HG03354 (cell line): ENCODE data around the gene DLG4.

Experiments used
- ATAC-seq: cut with Tn5 transposase; IDR thresholded peaks from one replicate; pipeline ENCODE4 v1.9.1; 2021; ENCODE audit warnings: mild to moderate bottlenecking; ENCODE audit not compliant: unreplicated experiment, poor library complexity, severe bottlenecking

The DLG4 gene

DNA sequence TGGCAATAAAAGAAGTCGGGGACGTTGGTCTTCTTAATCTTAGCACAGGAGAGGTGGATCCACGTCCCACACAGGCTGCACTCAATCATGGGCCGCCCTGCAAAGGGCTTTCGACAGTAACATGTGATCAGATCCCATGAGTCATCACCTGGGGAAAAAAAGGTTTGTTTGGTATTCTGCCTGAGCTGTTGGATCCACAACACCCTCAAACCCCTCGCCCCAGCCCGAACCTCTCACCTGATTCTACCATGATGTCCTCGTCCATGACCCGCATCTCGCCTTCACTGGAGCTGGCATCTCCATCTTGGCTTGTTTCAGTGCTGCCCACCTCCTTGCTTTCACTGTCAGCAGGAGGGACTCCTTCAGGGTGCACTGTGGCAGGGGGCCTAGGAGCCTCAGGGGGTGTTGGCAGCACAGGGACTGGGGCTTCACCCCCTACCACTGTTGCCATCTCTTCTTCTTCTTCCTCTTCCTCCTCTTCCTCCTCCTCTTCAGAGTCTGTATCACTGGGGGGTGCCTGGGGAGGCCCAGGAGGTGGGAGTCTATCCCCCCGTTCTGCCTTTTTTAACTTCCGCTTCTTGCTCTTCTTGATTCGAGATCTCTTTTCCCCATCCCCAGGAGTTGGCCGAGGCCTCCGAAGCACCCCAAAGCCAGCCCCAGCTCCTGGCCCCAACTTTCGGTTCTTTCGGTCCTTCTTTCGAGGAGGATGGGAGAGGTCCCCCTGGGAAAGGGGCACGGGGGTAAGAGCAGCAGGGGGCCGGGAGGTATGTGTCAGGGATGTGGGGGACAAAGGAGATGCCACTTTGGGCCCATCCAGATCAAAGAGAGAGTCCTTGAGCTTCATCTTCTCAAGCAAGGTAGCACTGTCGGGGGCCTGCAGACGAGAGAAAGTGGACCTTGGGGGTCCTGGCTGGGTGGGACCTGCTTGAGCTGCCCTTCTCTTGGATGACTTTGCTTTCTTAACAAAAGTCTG, 16.3 kb upstream of the DLG4 start:
- ATAC-seq, result no peak

DNA sequence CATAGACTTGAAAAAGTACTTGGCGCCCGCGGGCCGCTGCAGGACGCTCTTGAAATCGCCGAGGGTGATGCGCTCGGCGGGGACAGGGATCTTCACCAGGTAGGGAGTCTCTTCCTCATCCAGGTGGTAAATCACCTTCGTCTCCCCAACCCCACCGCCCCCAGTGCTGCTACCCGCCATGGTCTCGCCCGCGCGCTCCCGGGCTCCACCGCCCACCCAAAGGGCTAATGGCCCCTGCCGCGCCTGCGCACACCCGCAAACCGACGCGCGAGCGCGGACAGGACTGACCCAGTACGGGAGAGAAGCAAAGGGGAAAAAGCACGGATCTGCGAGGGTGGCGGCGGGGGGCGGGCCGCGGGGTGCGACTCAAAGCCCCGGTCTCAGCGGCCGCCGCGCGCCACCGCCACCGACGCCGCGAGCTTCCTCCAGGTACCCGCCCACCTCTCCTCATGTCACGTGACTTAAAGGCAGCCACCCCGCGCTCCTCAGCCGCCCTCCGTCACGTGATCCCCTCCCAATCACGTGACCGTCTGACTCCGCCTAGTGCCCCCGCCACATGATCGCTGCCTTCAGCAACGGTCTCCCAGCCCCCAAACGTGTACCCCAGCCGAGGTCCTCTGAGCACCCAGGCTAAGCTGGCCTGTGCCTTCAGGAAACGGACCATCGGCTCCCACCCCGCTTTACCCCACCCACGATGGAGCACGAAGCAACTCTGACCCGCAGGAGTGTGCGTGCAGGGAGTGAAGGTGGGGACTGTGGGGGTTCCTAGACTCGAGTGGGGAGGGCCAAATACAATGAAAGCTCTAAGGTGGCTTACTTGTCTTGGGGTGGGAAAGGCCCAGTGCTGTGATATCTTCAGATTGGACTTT, 14.7 kb upstream of the DLG4 start, which contains the start of gene DVL2:
TSS of gene DVL2 (minus strand) at position 435 of the 869 bp plus-strand sequence. CDS start at position 180, 255 bp downstream.
- ATAC-seq, result peak; percentile 59

DNA sequence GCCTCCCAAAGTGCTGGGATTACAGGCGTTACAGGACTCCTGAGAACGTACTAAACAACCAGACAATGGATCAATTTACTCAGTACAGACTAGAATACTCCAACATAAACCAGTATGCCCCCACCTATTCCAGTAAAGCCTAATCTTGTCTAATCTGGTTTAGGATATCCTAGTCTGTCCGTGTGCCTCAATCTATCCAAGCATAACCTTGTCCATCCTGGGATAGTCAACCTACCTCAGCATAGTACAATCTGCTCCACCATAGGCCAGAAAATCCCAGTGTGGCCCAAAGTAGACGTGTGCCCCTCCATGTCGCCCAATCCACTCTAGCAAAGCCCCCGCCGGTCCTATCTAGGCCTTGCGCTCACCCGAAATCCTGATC, 14.1 kb upstream of the DLG4 start:
- no peak for ATAC-seq

GRCh38 chr17:7232114-7232513, 12.5 kb upstream of the DLG4 start:
- no peak for ATAC-seq

DNA sequence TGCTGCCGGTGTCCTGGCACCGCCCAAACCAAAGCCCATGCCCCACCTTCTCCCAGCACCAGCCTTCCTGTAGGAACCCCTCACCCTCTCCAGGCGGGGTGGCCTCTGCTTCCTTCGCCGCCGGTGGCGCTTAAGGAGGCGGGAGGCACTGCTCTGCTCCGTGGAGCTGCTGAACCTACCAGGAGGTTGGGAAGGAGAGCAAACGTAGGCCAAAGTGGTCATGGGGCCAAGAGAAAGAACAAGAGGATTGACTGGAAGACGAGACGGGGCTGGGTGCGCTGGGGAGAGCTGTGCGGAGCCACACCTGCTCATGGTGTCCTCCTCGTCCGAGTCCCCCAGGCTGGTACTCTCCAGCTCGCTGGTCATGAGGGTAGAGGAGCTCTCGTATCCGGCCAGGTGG, 9.9 kb upstream of the DLG4 start:
- ATAC-seq, result no peak

- no peak for ATAC-seq
These were observed 9.3 kb upstream of the DLG4 start for GRCh38 chr17:7228920-7229319.

DNA sequence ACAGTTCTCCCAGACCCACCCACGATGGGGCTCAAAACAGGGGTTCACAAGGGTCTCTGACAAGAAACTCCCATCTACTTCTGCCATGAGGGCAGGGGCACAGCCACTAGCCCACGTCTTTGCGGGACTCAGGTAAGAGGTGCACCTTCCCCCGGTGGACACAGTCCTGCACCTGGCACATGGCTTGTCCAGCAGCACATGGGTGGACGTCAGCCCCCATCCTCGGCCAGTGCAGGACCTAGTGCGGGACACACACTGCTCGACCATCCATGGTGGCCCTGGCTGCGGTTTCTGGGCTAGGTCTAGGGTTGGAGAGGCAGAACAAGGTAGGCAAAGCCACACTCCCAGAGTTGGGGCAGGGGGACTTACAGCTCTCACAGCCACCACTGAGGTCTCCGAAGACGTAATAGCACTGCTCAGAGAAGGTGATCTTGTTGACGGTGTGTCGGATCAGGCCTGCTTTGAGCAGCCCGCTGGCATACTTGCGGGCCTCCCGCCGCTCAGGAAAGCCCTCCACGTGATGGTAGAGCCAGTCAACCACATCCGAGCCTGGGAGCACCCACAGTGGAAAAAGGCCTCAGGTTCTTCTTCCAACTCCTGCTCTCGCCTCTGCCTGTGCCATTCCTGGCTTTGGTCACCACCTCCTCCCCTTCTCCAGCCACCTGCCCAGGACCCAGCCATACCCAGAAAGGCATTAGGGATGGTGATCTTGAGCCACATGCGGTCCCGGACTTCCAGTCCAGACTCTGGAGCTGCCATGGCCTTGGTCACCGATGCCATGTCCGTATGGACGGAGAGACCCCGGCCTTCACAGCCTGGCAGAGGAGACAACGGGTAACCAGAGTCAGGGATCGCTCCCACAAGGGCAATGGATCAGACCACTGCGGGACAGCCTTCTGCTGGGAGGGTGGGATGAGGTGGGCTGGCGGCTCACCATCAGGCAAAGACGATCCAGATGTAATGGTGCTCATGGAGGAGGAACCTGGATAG, 7.4 kb upstream of the DLG4 start:
- no peak for ATAC-seq

GRCh38 chr17:7225711-7226331, 6.2 kb upstream of the DLG4 start:
- no peak for ATAC-seq

- ATAC-seq, result no peak
These were observed 5.0 kb upstream of the DLG4 start for GRCh38 chr17:7224661-7225111.

DNA sequence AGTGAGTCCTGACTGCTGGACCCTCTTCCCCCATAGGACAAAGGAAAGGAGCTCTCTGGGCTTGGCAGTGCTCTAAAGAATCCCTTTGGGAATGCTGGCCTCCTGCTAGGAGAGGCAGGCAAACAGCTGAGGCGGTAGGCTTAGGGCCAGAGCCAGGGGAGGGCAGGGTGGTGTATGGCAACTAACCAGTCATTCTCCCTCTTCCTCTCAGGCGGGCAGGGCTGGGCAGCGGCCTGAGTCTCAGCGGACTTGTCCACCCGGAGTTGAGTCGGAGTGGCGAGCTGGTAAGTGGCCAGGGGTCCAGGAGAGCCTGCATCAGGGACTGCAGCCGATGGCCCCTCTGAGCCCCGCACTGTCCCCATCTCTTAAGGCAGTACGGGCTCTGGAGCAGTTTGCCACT, 4.5 kb upstream of the DLG4 start:
- ATAC-seq, result no peak

DNA sequence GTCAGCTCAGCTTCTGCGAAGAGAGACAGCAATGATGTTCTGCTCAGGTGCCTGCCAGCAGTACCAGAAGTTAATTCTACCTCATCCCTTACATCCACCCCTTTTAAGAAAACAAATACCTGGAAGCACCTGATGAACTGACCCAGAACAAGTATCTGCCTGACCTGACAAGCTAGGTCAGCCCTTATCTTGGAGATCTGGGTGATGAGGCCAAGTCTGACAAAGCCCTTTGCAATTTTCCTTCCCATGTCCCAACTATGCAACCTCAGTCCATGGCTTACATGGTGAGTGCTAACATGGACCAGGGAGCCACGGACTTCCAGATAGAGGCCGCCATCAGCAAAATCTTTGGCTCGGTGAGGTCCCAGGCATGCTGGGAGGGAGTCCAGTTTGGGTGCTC, 3.7 kb upstream of the DLG4 start:
- no peak for ATAC-seq

DNA sequence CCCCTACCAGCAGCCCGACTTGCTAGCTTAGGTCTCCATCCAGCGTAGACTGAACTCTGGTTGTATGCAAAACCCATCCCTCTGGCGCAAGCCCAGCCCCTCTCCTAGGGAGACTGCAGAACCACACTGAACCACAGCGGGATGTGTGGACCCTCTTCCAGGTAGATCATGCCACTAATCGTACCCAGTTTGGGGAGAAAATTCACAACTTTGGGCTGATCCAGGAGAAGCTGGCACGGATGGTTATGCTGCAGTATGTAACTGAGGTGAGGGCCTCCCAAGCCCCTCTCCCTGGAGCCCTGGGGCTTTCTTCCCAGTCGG, 3.3 kb upstream of the DLG4 start:
- no peak for ATAC-seq

DNA sequence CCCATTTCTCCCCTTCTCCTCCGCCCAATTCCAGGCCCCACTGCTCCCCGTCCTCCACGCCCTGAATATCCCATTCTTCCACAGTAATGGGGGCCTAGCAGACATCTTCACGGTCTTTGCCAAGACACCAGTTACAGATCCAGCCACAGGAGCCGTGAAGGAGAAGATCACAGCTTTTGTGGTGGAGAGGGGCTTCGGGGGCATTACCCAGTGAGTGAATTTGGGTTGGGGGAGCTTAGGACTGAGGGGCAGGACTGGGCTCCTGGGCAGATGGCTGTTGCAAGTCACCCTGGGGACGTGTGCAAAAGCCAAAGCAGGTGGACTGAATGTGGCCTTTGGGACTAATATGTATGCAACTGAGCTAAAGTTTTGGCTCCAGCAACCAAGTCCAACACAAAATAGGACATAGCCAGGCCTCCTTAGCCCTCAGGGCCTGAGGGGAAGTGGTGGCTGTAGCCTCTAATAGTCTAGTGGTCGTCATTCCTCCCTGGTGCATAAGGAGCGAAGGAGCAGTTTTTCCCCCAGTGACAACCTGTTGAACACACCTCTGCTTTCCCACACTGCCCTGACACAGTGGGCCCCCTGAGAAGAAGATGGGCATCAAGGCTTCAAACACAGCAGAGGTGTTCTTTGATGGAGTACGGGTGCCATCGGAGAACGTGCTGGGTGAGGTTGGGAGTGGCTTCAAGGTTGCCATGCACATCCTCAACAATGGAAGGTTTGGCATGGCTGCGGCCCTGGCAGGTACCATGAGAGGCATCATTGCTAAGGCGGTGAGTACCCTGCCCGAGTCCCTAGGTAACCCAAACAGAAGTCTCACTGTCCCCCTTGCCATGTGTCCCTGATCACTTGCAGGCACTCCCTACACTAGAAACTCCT, 2.7 kb upstream of the DLG4 start:
- ATAC-seq, result no peak

- ATAC-seq, result no peak
These were observed 1.8 kb upstream of the DLG4 start for GRCh38 chr17:7221278-7222092.

- no peak for ATAC-seq
These were observed 1.1 kb upstream of the DLG4 start for GRCh38 chr17:7220593-7221277.

- no peak for ATAC-seq
These were observed 316 bp downstream of the DLG4 start for GRCh38 chr17:7219229-7219811.
